Body of pancreas (tissue), 4 donors: ENCODE measurements around the gene RYR3. TPM values are rescaled to one million over a fixed set of nuclear protein-coding genes. Genes with fewer than 3 reads are reported as not detected.

ENCODE experiments used
- ATAC-seq: fragments of 150-250 bp; one replicate; pipeline ENCODE4 v1.9.1; 2016
- DNase-seq, 4 donors: peaks; one replicate each; pipeline ENCODE4 v3.0.0-alpha.2; 2019
- H3K27ac ChIP-seq, 4 donors: fragments of 200-600 bp; sonication (generic); 1 replicate in 3 of 4; 2 replicates in 1 of 4; pipeline versions ENCODE4 v1.5.1 to v1.6.1; 2016 to 2019; ENCODE audit warnings: mild to moderate bottlenecking in 1 of 4, mixed read lengths in 1 of 4, moderate library complexity in 1 of 4
- H3K27me3 ChIP-seq, 2 donors: fragments of 200-600 bp; sonication (generic); one replicate each; pipeline ENCODE4 v1.6.0; 2016; ENCODE audit warnings: mild to moderate bottlenecking in 1 of 2
- H3K36me3 ChIP-seq, 2 donors: fragments of 200-600 bp; sonication (generic); replicated peaks in 1 of 2; 2 replicates each; pipeline ENCODE4 v1.5.1; 2016; ENCODE audit warnings: low read depth in 2 of 2; ENCODE audit not compliant: insufficient read depth in 1 of 2
- H3K4me1 ChIP-seq: fragments of 200-600 bp; sonication (generic); one replicate; pipeline ENCODE4 v1.6.0; 2016
- H3K4me3 ChIP-seq, 2 donors: fragments of 200-600 bp; sonication (generic); 1 replicate in 1 of 2; 2 replicates in 1 of 2; pipeline ENCODE4 v1.5.1; 2016 to 2019
- H3K9me3 ChIP-seq, 3 donors: fragments of 200-600 bp; sonication (generic); 1 replicate in 2 of 3; 2 replicates in 1 of 3; pipeline ENCODE4 v1.5.1; 2016
- POLR2A ChIP-seq, 3 donors: fragments of 450-650 bp; IDR thresholded peaks; one replicate each; pipeline ENCODE4 v1.6.1; 2016; ENCODE audit warnings: antibody characterized with exemption in 3 of 3, mild to moderate bottlenecking in 2 of 3
- WGBS, 2 donors: methylation state at CpG; one replicate each; pipeline ENCODE4 v1.1.5; 2017; 5-methylcytosine and 5-hydroxymethylcytosine counted together
- intact Hi-C: fragments of 100-400 bp; cut with DNase I; formaldehyde crosslinking; loops from one replicate; pipeline ENCODE4 v1.15.1; 2023
- total RNA-seq, 2 donors: library from RNA; depleted of rRNA; stranded (reverse); fragments of >200 nt; gene quantifications; one replicate each; pipeline ENCODE4 v1.1.0, GENCODE V29; 2016
- TF ChIP-seq, protein P1 (sequence below), 7 experiments: fragments of 450-650 bp in 4 of 7; fragments of 200-600 bp in 3 of 7; sonication (generic) in 3 of 7; IDR thresholded peaks; one replicate each; pipeline ENCODE4 v1.5.1; 2016 to 2019; ENCODE audit warnings: antibody characterized with exemption in 7 of 7

RYR3 gene
- total RNA-seq, 2 donors from 2014 or later, result 0.26 to 0.66 TPM

DNA sequence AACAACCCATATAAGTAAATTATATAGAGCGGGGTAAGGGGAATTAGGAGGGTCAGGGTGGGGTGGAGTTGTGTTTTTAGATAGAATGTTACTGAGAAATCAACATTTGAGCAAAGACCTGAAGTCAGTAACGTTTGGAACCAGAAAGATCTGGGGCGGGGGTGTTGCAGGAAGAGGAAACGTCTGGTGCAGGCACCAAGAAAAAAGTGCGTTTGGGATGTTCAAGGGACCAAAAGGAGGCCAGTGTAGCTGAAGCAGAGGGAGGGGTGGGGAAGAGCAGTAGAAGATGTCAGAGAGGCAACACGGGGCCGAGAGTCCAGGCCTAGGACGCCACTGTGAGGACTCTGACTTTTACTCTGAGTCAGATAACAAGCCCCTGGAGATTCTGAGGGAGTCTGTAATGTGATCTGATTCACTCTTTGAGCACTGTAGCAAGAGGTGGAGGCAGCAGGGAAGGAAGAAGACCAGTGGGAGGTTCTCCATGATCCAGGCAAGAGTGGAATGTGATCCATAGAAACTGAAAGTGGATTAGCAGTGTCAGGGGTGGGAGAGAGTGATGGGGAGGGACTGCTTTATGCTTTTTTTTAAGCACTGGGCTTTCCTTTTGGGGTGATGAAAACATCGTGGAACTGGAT is 478.3 kb downstream of the RYR3 start:
- Histone ChIP-seq H3K27ac (no peak overlapping the region), H3K4me3 (no peak overlapping the region), H3K4me1 (no peaks in the 10 kb centered on the region), H3K9me3 (no peaks in the 10 kb centered on the region), H3K36me3 (no peaks in the 10 kb centered on the region), H3K27me3 (no peaks in the 10 kb centered on the region)
- intact Hi-C loops, result no loop called here
- no peak for DNase-seq
- ATAC-seq, result no peak
- 32 to 42% methylated on average over 9 of the region's 9 CpGs for WGBS, 2 donors
- no peak for TF ChIP-seq POLR2A (IDR thresholded peaks at IDR 0.05)
- TF ChIP-seq, protein P1, sequence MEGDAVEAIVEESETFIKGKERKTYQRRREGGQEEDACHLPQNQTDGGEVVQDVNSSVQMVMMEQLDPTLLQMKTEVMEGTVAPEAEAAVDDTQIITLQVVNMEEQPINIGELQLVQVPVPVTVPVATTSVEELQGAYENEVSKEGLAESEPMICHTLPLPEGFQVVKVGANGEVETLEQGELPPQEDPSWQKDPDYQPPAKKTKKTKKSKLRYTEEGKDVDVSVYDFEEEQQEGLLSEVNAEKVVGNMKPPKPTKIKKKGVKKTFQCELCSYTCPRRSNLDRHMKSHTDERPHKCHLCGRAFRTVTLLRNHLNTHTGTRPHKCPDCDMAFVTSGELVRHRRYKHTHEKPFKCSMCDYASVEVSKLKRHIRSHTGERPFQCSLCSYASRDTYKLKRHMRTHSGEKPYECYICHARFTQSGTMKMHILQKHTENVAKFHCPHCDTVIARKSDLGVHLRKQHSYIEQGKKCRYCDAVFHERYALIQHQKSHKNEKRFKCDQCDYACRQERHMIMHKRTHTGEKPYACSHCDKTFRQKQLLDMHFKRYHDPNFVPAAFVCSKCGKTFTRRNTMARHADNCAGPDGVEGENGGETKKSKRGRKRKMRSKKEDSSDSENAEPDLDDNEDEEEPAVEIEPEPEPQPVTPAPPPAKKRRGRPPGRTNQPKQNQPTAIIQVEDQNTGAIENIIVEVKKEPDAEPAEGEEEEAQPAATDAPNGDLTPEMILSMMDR (IDR thresholded peaks at IDR 0.05), result no peak

DNA sequence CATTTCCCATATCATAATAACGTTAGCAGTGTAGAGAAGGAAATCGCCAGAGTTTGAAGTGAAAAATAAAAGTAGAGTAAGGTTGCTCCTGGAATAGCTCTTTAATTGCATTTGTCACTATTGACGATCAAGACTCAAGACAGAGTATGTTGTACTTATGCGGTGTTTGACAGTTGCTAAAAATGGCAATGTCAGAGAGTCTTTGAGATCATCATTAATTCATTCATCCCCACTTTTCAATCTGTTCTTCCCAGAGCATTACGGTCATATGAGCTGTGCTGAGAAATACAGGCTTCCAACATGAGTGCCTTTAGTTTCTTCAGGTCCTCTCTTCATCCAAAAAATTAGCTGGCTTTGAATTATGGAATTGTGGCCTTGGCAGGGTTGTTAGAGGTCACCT is 483.7 kb downstream of the RYR3 start:
- H3K9me3 ChIP-seq, result no peaks in the 10 kb centered on the region
- 82 to 87% methylated on average over 5 of the region's 5 CpGs for WGBS, 2 donors
- no peak for ATAC-seq
- no peak overlapping the region for H3K4me3 ChIP-seq
- no peak for DNase-seq
- H3K36me3 ChIP-seq, result no peaks in the 10 kb centered on the region
- intact Hi-C loops, result no loop called here
- no peaks in the 10 kb centered on the region for H3K27me3 ChIP-seq
- H3K4me1 ChIP-seq, result no peaks in the 10 kb centered on the region
- TF ChIP-seq, protein P1 (IDR thresholded peaks at IDR 0.05), result no peak
- no peak for TF ChIP-seq POLR2A (IDR thresholded peaks at IDR 0.05)
- H3K27ac ChIP-seq, result no peak overlapping the region

DNA sequence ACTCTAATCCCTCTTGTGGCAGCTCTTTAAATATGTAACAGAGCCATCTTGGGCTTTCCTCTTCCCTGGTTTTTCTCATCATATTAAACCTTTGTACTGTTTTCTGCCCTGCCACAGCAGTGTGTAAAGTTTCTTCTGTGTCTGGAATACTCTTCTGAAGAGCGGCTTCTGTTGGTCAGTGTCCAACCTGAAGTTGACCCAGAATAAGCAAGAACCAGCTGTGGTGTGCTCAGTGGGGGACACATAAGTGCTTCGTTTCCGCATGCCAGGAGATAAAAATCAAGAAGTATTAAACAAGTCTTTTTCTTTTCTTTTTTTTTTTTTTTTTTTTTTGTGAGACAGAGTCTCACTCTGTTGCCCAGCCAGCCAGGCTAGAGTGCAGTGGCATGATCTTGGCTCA is 484.3 kb downstream of the RYR3 start:
- Histone ChIP-seq H3K36me3 (no peaks in the 10 kb centered on the region), H3K4me3 (no peak overlapping the region), H3K27me3 (no peaks in the 10 kb centered on the region), H3K9me3 (no peaks in the 10 kb centered on the region), H3K4me1 (no peaks in the 10 kb centered on the region), H3K27ac (no peak overlapping the region)
- no peak for DNase-seq
- no peak for ATAC-seq
- no peak for TF ChIP-seq POLR2A (IDR thresholded peaks at IDR 0.05)
- TF ChIP-seq, protein P1 (IDR thresholded peaks at IDR 0.05), result no peak
- WGBS, 2 donors, result 79 to 86% methylated on average over 3 of the region's 3 CpGs
- intact Hi-C loops, result no loop called here

DNA sequence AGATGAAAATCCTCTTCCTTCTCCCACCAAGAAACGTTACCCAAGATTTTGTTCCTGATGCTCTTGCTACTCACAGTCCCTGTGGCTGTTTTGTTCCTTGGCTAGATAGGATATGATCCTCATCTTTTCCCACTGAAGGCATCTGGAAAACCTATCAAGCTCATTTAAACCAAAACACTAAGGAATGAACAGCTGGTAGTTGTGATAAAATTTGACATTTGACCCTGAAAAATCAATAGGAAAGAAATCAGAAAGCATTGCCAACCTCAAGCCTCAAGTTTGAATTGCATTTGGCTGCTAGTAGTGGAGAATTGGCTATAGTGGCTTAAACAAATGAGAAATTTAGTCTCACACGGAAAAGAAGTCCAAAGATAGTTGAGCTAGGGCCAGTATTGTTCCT is 486.9 kb downstream of the RYR3 start:
- Histone ChIP-seq H3K4me3 (no peak overlapping the region), H3K36me3 (no peaks in the 10 kb centered on the region), H3K27me3 (no peaks in the 10 kb centered on the region), H3K9me3 (no peaks in the 10 kb centered on the region), H3K27ac (no peak overlapping the region), H3K4me1 (no peaks in the 10 kb centered on the region)
- intact Hi-C loops, result no loop called here
- WGBS, 2 donors, result 21 to 24% methylated on average over 2 of the region's 2 CpGs
- no peak for ATAC-seq
- no peak for DNase-seq
- TF ChIP-seq, protein P1 (IDR thresholded peaks at IDR 0.05), result no peak
- TF ChIP-seq POLR2A (IDR thresholded peaks at IDR 0.05), result no peak

DNA sequence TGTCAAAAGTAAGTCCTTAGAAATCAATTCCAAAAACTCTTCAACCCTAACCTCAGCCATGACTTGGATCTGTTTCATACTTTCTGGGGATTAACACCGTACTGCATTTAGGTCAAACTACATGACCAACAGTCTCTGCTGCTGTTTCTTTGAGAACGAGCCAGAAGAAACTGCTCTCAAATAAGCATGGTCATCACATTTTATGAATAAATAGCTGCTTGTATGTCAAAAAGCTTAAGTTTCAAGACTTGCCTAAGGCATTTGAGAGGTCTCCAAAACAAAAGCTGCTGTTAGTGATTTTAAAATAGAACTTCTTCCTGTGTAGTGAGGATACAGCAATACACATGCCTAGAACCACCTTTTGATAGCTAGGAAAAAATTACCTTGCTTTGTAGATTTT is 491.2 kb downstream of the RYR3 start:
- DNase-seq (no peak), ATAC-seq (no peak)
- TF ChIP-seq, protein P1 (IDR thresholded peaks at IDR 0.05), result no peak
- TF ChIP-seq POLR2A (IDR thresholded peaks at IDR 0.05), result no peak
- no peaks in the 10 kb centered on the region for H3K36me3 ChIP-seq
- WGBS, 2 donors, result 69 to 73% methylated on average over 2 of the region's 2 CpGs
- H3K27me3 ChIP-seq, result no peaks in the 10 kb centered on the region
- H3K4me1 ChIP-seq, result no peaks in the 10 kb centered on the region
- no peak overlapping the region for H3K4me3 ChIP-seq
- no peaks in the 10 kb centered on the region for H3K9me3 ChIP-seq
- no peak overlapping the region for H3K27ac ChIP-seq
- intact Hi-C loops, result no loop called here
